Measurements from ENCODE around the gene PIK3R1.

DNA sequence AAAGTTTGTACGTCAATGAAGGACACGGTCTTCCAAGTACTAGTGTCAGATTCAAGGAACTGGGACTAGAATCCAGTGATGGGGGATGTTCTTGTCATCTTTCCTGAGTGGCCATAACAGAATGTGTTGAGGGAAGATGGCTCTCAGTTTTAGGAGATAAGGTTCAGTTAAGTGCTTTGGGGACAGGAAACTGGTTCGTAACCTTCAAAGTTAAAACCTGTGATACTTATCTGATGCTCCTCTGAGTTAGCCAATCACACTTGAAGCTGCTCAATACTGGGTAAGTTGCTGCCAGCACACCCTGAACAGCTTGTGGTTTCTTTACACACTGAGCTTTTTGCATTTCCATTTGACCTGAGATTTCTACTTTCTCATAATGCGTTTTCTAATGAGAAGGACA, 64.4 kb downstream of the PIK3R1 start:
- TF ChIP-seq, protein P1, sequence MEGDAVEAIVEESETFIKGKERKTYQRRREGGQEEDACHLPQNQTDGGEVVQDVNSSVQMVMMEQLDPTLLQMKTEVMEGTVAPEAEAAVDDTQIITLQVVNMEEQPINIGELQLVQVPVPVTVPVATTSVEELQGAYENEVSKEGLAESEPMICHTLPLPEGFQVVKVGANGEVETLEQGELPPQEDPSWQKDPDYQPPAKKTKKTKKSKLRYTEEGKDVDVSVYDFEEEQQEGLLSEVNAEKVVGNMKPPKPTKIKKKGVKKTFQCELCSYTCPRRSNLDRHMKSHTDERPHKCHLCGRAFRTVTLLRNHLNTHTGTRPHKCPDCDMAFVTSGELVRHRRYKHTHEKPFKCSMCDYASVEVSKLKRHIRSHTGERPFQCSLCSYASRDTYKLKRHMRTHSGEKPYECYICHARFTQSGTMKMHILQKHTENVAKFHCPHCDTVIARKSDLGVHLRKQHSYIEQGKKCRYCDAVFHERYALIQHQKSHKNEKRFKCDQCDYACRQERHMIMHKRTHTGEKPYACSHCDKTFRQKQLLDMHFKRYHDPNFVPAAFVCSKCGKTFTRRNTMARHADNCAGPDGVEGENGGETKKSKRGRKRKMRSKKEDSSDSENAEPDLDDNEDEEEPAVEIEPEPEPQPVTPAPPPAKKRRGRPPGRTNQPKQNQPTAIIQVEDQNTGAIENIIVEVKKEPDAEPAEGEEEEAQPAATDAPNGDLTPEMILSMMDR (IDR thresholded peaks at IDR 0.05; ENCODE audit: low read depth, low read length, poor library complexity, severe bottlenecking), result no peak
- TF ChIP-seq EZH2phosphoT487 (IDR thresholded peaks at IDR 0.05; ENCODE audit: borderline replicate concordance, low read length), result no peak
